HG02885 (cell line): ENCODE measurements around the gene PAX5.

ENCODE experiments used
- ATAC-seq: cut with Tn5 transposase; IDR thresholded peaks from one replicate; pipeline ENCODE4 v1.9.1; 2021; ENCODE audit warnings: mild to moderate bottlenecking; ENCODE audit not compliant: unreplicated experiment, poor library complexity

PAX5 gene

DNA sequence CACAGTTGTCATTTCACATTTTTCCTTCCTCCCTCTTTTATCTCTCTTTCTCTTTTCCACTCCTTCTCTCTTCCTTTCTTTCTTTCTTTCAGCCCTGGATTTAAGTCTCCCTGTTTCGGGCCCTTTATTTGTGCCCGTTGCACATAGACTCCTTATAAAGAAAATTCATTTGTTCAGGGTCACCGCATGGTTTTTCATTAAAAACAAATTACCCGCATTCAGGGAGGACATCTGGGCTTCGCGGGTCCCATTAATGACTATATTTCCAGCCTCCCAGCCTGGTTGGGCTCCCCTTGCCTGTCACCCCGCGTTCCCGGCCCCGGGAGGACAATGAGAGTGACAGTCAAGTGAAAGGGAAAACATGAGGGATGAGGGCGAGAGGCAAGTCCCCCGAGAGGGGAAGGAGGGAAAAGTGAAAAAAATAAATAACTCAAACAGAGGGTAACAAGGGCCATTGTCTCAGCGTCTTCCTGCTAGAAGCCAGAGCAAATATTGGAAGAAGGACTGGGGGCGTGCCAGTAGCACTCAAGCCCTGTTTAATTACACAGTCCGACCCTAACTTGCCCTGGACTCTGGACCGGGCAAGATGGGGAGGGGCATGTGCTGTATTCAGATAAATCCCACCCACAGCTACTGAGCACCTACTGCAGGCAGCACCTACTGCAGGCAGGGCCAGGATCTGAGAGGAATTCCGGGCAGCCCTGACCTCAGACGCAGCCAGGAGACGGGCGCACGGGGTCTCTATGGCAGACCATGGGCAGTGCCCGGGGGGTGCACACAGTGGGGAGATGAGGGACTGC, 166.2 kb downstream of the PAX5 start:
- no peak for ATAC-seq

DNA sequence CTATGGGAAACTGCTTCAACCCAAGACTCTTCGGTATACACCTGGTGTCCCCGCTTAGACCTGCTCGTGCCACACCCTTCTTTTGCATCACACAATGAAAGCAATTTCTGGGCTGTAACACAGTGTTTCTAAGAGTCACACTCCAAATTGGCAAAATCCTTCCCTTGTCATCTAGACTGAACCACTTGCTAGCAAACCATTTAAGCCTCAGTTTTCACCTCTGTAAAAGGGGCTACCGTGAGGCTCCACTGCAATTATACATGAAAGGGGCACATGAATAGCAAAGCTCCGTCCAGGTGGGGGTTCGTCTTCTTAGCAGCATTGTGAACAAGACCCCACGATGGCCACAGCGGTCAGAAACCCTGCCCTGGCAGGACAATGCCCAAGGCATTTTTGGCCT, 166.8 kb downstream of the PAX5 start:
- ATAC-seq = no peak

DNA sequence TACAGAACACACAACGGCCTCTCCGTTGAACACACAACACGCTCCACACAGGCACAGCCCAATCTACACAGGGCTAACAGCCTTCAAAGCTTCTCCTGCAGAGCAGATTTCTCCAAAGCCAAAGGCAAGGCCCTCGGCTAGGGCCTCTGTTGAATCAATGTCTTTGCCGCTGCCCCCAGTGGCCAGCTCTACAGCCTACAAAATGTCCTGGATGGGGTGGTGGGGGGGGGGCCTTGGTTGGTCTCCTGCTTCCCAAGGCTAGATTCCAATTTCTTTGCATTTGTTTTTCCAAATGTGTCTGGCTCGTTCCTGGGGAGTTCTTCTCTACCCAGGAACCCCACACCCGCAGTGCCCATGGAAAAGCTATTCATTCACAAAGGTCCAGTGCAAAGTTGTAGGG, 167.2 kb downstream of the PAX5 start:
- no peak for ATAC-seq

DNA sequence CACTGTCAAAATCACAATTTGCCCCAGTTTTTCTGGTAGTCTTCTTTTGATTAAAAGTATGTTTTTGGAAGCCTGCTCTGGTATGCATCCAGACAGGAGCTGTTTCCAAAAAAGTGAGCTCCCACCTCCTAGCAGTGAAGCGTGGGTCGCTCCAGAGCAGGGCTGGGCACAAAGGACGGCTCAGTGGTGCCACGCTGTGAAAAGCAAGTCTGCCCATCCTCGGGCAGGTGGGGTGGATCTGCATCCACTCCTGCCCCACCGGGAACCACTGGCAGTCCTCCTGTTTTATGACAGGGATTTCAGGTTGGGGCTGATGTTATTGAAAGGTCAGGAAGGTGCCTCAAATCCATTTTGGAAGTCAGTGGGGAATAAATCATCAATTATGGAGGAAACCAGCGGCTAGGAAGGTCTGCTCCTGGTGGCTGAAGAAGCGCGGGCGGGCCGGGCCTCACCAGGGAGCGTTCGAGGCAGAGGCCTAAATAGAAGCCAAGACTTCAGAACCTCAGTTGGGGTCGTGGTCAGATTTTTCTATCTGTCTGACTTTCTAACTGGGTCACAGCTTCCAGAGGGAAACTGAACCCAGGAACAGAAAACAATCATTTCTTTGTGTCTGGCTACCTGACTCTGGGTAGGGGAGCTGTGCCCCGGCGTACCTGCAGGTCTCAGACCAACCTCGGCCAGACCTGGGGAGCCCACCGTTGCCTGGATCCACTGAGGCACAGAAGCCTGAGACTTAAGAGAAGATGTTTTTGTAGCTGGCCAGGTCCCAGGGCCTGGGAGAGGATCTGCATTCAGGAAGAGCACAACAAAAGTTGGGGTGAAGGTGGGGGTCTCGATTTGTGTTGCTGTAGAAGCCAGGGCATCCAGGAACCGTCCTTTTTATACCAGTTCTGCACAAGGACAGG, 168.1 kb downstream of the PAX5 start:
- ATAC-seq = no peak

DNA sequence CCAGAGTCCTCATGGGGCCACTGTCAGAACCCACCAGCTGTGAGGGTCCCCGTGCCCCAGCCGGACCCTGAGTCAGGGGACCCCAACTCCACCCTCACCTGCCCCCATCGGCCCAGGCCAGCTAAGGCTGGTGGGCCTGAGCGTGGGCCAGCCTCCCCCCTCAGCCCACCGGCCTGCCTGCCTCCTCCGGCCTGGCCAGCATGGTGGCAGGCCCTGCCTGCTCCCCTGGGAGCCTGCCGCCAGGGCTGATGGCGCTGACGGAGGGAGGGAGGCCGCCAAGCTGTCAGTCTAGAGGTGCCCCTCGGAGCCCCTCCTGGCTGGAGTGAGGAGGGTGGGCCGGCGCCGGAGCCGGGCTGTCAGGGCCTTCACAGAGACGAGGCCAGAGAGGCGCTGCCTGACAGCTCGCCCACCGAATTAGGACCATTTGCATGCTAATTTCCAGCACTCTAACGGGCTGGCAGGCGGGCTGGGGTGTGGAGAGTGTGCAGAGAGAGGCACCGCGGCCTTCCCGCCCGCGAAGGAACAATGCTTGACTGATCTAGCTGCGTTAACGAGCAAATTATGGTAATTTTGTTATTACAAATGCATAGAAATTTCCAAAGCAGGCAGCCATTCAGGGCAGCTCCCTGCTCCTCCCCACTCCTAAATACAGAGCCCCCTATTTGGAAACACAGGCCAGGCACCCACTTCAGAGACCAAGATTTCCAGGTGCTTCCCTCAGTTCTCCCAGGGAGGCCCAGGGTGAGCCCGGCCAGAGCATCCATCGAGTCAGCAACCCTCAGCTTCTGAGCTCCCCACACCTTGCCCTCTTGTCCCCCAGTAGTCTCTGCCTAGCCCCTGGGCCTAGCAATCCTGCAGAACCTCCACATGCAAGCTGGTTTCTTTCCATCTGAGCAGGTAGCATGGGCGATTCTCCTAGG, 169.3 kb downstream of the PAX5 start:
- ATAC-seq = no peak

DNA sequence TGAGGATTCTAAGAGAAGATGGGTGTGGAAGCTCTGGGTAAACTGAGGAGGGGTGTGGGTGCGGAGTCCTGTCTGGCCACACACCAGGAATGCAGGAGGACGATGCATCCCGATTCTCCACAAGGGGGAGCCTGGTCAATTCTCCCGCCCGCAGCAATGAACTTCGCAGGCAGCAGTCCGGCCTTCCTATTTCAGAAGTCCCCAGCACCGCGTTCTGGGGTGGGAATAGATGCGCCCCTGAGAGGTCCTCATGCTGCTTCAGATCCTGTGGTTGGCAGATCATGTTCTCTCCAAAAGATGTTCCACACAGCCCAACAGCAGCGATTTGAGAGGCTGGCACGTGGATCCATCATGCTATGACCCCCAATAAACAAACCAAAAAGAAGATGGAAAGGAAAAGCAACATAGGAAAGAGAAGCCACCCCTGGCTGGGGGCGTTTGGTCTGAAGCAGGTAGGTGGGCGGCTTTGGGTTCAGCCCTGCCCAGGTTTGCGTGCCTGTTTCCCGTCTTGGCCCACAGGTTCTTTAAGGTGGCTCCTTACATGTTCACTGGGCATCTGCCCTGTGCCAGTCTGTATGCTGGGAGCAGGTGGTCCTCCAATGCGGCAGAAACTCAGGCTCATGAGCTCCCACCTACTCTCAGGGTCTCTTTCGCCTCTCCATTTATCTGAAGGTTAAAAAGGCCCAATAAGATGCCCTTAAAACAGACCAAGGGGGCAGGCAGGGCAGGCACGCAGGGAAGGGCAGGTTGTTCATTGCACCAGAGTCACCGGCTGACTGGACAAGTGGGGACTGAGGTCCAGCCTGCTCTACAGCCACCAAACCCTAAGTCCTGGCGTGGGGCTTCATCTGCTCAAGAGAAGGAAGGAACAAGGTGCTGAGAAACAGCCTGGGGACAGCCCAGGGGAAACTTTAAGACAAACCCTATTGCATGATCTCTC, 171.6 kb downstream of the PAX5 start:
- ATAC-seq = no peak

DNA sequence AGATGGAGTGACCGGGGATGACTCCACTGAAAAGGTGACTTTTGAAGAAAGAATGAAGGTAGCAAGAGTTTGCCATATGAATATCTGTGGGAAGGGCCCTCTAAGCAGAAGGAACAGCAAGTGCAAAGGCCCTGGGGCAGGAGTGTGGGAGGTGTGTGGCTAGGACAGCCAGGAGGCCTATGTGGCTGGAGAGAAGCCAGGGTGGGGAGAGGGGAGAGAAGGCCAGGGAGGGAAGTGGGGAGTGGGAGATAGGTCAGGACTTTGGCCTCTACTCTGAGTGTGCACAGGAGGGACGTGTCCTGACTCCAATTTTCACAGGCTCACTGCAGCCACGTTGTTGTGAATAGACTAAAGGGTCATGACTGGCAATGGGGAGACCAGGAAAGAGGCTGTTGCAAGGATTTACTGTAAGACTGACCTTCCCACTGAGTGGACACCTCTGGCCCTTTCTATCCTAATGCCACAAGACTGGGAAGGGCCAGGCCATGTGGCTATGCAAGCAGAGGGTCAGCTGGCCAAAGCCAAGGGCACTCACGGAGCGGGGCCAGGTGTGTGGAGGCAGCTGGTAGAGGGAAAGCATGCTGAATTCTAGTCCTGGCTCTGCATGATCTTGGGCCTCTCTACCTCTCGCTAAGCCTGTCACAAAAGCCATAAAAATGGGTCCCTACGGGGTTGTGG, 172.4 kb downstream of the PAX5 start:
- ATAC-seq = no peak

DNA sequence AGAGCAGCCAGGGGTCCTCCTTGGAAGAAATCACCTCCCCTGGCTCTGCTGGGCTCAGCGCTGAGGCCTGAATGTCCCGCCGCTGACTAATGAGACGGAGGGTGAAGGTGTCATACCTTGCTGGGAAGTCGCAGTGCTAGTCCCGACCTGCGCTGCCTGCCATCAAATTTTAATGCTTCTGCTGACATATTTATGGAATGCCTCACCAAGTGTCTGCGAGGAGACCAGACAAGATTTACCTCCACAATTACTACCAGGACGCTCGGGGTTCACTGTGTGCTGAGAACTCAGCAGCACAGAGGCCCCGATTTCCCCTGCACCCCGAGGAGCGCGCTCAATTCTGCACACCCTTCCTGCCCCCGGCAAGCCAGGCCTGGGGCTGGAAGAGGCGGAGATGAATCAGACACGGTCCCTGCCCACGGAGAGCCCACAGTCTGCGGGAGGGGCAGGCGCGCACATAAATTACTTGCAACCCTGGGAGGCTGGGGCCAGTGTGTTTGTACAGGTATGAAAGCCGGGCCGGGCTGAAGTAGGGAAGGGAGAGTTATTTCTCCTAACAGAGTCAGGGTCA, 175.2 kb downstream of the PAX5 start:
- ATAC-seq = no peak

DNA sequence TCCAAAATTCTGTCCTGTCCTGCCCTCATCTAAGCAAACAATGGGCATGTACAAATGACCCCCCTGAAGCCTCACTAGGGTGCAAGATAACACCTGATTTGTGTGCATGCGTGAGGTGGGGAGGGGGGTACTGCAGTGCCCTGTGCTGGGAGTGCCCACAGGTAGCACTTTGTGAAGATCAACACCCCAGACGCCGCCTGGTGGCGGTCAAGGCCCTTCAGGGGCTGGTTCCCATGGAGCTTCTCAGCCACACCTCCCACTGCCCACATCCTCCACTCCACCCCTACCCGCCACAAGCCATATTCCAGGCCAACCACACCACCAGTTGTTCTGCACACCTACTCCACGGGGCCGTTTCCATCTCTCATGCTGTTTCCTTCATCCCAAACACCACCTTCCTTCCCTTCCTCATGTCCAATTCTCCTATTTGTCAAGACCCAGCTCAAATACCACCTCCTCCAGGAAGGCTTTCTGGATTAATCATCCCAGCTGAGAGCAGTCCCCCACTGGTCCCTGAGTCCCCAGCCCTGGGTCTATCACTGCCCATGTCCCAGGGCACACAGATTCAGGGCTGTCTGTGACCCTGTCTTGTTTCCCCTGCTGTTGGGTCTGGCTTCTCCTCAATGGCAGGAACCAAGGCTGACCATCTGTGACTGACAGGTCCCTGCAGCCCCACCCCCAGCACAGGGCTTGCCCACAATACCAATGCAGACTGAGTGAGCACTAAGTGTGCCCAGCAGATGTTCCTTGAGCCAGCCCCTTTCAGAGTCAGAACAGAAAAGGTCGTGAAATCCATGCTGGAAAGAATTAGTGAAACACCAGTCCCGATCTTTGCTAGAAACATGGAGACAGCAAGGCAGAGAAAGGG, 178.4 kb downstream of the PAX5 start:
- peak; percentile 81 for ATAC-seq

DNA sequence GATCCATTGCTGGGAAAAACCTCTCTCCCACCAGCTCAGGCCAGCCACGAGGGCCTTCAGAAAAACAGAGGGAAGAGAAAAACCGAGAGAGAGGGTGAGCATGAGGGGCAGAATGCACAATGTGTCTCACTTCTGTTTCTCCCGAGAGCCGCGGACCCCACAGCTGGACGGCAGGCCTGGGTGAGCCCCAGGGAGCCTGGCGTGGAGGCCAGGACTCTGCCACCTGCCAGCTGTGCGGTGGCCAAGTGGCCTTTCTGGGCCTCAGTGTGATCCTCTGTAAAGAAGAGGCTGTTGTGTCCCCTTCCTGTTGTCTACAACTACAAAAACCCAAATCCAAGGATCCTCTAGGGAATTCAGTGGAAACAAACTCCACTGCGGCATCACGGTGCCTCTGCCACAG, 179.3 kb downstream of the PAX5 start:
- ATAC-seq = no peak

DNA sequence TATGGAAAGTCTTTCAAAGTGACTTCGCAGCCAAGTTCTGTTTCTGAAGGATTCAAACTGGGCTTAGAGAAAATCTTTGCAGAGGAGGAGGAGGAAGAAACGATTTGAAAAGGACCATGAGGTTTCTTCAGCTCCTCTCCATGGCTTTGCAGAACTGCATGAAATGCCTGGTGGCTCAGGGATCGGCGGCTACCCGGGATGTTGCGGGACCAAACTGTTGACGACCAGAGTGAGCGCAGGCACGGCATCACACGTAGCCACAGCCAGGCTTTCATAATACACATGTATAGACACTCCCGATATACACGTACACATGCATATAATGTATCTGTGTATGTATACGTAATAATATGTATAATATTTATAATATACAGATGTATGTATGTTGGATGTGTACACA, 180.0 kb downstream of the PAX5 start:
- no peak for ATAC-seq

DNA sequence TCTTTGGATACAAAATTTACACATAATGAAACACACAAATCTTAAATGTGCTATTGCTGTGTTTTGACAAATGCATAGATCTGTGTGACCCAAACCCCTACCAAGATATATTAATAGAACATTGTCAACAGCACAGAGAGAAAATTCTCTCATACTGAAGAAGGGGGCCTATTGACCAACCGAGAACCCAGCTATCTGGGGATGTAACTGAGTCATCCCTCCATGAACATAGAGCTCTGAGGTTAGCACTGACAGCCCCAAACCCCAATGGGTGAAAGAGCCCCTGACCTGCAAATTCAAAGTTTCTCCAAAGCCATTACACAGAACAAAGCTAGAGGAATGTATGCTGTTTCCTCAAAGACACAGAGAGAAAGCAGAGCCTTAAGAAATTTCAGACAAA, 180.8 kb downstream of the PAX5 start:
- no peak for ATAC-seq

DNA sequence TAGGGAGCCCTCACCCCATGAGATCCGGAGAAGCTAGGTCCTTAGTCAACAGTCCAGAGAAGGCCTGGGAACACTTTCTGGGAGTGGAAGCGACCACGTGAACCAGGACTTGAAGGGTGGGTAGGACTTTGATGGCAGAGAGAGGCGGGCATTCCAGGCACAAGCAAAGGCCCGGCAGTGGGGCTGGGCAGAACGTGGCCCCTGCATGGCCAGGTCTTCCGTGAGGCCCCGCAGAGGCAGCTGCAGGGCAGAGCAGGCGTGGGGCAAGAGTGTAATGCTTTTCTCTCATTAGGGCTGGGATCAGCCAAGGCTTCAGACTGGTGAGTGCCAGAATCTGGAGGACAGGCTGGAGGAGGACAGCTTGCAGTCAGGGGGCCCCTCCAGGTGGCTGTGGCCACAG, 184.1 kb downstream of the PAX5 start:
- ATAC-seq = no peak

DNA sequence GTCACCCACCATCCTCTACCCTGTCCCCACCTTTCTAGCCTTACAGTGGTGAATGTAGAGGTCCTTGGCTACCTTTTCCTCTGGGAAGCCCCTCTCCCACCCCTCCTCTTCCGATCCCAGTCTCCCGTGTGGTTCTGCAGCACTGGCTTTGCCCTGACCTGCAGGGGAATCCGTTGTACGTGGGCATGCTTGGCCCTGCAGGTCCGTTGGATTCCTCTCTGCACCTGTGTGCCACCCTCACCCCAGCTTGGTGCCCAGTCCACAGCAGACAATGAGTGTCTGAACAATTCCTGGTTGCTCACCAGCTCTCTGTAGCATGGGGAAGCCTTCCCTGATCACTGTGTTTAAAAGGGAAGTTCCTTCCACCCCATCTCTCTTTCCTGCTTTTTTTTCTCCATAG, 185.1 kb downstream of the PAX5 start:
- no peak for ATAC-seq

DNA sequence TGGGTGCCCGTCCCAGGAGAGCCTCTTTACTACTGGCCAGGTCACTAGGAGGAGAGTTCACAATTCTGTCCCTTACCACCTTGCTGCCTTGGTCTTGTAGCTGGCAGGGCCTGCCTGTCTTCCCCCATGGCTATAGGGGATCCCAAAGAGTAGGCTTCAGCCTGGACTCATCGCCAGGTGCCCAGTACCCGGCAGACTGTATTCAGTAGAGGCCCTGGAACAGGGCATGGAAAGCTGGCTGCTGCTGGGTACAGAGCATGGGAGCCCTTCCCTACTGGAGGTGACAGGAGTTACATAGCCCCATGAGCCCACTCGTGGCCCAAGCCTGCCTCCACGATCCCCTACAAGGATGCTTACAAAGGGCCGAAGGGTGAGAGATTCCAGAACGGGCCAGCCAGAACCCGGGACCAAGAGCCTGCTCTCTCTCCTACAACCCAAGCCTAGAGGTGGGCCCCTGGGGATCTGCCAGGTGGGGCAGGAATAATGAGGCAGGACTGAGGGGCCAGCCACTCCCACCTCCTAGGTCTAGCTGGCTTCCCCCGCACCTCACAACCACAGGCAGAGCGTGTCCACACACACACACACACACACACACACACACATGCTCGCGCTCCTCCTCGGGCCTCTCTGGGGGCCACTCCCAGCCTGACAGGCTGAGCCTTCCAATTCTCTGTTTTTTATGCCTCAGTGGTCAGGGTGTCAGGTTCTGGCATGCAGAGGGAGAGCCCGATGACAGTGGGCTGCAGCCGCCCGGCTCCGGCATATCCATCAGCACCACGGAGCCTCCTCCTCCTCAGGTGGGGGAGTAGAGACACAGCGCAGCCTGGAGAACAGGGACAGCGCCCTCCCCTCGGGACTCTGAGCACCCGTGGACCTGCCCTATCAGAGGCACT, 186.0 kb downstream of the PAX5 start:
- ATAC-seq = no peak

DNA sequence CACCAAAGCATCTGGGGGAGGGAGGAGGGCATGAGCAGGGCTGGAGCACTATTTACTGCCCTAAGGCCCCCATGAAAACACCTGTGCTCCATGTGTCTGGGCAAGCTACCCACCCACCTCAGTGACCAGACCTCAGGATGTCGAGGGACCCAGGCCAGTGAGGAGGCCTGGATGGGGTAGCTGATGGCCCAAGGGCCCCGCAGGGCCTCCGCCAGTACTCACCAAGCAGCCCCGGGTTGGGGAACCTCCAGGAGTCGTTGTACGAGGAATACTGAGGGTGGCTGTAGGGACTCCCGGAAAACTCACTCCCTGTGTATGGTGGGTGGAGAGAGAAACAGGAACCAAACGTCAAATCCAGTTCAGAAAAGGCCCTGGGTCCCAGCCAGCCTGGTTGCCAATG, 187.4 kb downstream of the PAX5 start:
- no peak for ATAC-seq

DNA sequence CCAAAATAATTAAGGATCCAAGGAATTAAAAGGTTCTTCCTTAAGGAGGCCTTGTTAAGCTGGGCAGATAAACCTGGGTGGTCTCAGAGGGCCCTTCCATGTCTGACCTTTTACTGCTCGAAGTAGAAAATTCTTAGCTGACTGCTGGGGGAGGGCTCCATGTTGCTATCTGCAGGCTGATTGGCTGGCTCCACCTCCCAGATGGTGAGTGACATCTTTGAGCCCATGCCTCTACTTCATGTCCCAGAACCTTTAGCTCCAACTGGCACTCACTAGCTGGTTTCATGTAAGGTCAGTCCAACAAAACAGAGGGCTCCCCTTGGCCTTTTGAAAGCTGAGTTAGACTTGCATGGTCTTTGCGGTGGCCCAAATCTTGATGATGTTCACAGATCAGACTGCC, 188.2 kb downstream of the PAX5 start:
- ATAC-seq = no peak
